HCT116 (cell line): ENCODE data around the gene ACOXL. TPM values are rescaled to one million over a fixed set of nuclear protein-coding genes. Genes with fewer than 3 reads are reported as not detected.

Source experiments
- ATAC-seq: fragments of 200-7000 bp; cut with Tn5 transposase; 2 replicates; pipeline ENCODE4 v1.9.1; 2020; ENCODE audit warnings: mild to moderate bottlenecking, moderate library complexity
- BruUV-seq: library from RNA; stranded (reverse); fragments of 400-500 nt; replicated peaks from 2 replicates; lab custom pipeline; 2021; lab: Mats Ljungman, UMichigan
- CTCF ChIA-PET: fragments of 300-600 bp; sonication (Branson Sonifier 250); formaldehyde crosslinking; loops from one replicate; lab custom pipeline; 2021; ENCODE audit warnings: antibody characterized with exemption; lab: Charles Lee
- POLR2A ChIA-PET: fragments of 300-600, 350-600 bp; sonication (Branson Sonifier 250); formaldehyde crosslinking; loops from one replicate; lab custom pipeline; 2021; ENCODE audit warnings: antibody characterized with exemption; lab: Charles Lee
- RAD21 ChIA-PET, 2 experiments: fragments of 300-600 bp; sonication (Branson Sonifier 250); formaldehyde crosslinking; loops; one replicate each; lab custom pipeline; 2023; ENCODE audit warnings: low total read pairs in 2 of 2; ENCODE audit not compliant: uncharacterized antibody in 2 of 2, unreplicated experiment in 2 of 2, low non-redundant PET in 1 of 2; lab: Charles Lee
- DNase-seq: peaks from one replicate; pipeline ENCODE4 v3.0.0-alpha.2; 2010; ENCODE audit warnings: low read depth, low spot score
- H2AFZ ChIP-seq: fragments of 200-600 bp; shearing (Covaris generic), sonication (generic); 2 replicates; pipeline ENCODE4 v1.6.1; 2017; ENCODE audit warnings: low read depth, mixed run types, mixed read lengths, antibody characterized with exemption, low read length; ENCODE audit not compliant: poor library complexity, severe bottlenecking
- H3K27ac ChIP-seq: 2 replicates; pipeline ENCODE4 v1.5.1; 2012; ENCODE audit warnings: low read depth, low read length
- H3K27me3 ChIP-seq: fragments of 200-600 bp; sonication (generic); 2 replicates; pipeline ENCODE4 v1.6.1; 2016; ENCODE audit warnings: mixed run types, low read length, mixed read lengths; ENCODE audit not compliant: insufficient read depth
- H3K36me3 ChIP-seq, 2 experiments: fragments of 200-500 bp in 1 of 2; fragments of 200-600 bp in 1 of 2; sonication (Bioruptor generic) in 1 of 2; sonication (generic) in 1 of 2; 2 replicates each; pipeline versions ENCODE4 v1.5.1 to v1.6.1; 2014 to 2016; ENCODE audit warnings: low read length in 2 of 2, inconsistent platforms in 1 of 2, mixed read lengths in 1 of 2, mixed run types in 1 of 2; ENCODE audit not compliant: insufficient read depth in 2 of 2, control insufficient read depth in 1 of 2
- H3K4me1 ChIP-seq, 2 experiments: fragments of 200-600 bp in 1 of 2; sonication (generic) in 1 of 2; 2 replicates each; pipeline versions ENCODE4 v1.5.1 to v1.6.1; 2012 to 2017; ENCODE audit warnings: low read length in 2 of 2, inconsistent platforms in 1 of 2, mild to moderate bottlenecking in 1 of 2, mixed read lengths in 1 of 2, mixed run types in 1 of 2, moderate library complexity in 1 of 2; ENCODE audit not compliant: insufficient read depth in 2 of 2, control insufficient read depth in 1 of 2
- H3K4me2 ChIP-seq: fragments of 200-600 bp; sonication (generic); 2 replicates; pipeline ENCODE4 v1.6.1; 2017; ENCODE audit warnings: mixed run types, low read length, mixed read lengths
- H3K4me3 ChIP-seq, 2 experiments: fragments of 200-600 bp in 1 of 2; sonication (generic) in 1 of 2; replicated peaks in 1 of 2; 2 replicates each; pipeline ENCODE4 v1.5.1; 2011 to 2016; ENCODE audit warnings: low read length in 2 of 2, control low read depth in 1 of 2, low read depth in 1 of 2, mild to moderate bottlenecking in 1 of 2, mixed read lengths in 1 of 2, mixed run types in 1 of 2
- H3K79me2 ChIP-seq: fragments of 200-600 bp; sonication (generic); 2 replicates; pipeline ENCODE4 v1.6.1; 2017; ENCODE audit warnings: mild to moderate bottlenecking, mixed run types, low read length, moderate library complexity, mixed read lengths; ENCODE audit not compliant: insufficient read depth
- H3K9ac ChIP-seq: fragments of 200-600 bp; sonication (generic); 2 replicates; pipeline ENCODE4 v1.6.1; 2016; ENCODE audit warnings: low read length, mixed read lengths
- H3K9me2 ChIP-seq: fragments of 200-600 bp; sonication (generic), shearing (Covaris generic); 2 replicates; pipeline ENCODE4 v1.6.1; 2017; ENCODE audit warnings: mixed run types, mild to moderate bottlenecking, moderate library complexity; ENCODE audit not compliant: insufficient read depth
- H3K9me3 ChIP-seq, 2 experiments: fragments of 200-500 bp in 1 of 2; fragments of 200-600 bp in 1 of 2; sonication (Bioruptor generic) in 1 of 2; sonication (generic) in 1 of 2; 2 replicates each; pipeline ENCODE4 v1.6.1; 2014 to 2017; ENCODE audit warnings: low read length in 2 of 2, mixed read lengths in 2 of 2, inconsistent platforms in 1 of 2, low read depth in 1 of 2, mild to moderate bottlenecking in 1 of 2, mixed run types in 1 of 2, moderate library complexity in 1 of 2; ENCODE audit not compliant: control insufficient read depth in 1 of 2, insufficient read depth in 1 of 2
- H4K20me1 ChIP-seq: fragments of 200-600 bp; sonication (generic), shearing (Covaris generic); 2 replicates; pipeline ENCODE4 v1.6.1; 2017; ENCODE audit warnings: mixed run types, mild to moderate bottlenecking, moderate library complexity; ENCODE audit not compliant: insufficient read depth
- CBX3 ChIP-seq: IDR thresholded peaks from 2 replicates; pipeline ENCODE4 v1.6.1; 2012; ENCODE audit warnings: low read depth
- CEBPB ChIP-seq: IDR thresholded peaks from 2 replicates; pipeline ENCODE4 v1.6.1; 2012; ENCODE audit warnings: low read depth
- ELF1 ChIP-seq: IDR thresholded peaks from 2 replicates; pipeline ENCODE4 v1.6.1; 2012; ENCODE audit warnings: low read depth, borderline replicate concordance
- EZH2 ChIP-seq: fragments of 200-600 bp; sonication (generic); IDR thresholded peaks from 2 replicates; pipeline ENCODE4 v1.6.1; 2017; ENCODE audit warnings: antibody characterized with exemption, mixed run types
- EZH2phosphoT487 ChIP-seq: fragments of 200-600 bp; IDR thresholded peaks from 2 replicates; pipeline ENCODE4 v1.6.1; 2018; ENCODE audit warnings: antibody characterized with exemption, borderline replicate concordance
- FOSL1 ChIP-seq: IDR thresholded peaks from 2 replicates; pipeline ENCODE4 v1.6.1; 2012; ENCODE audit warnings: low read depth
- JUND ChIP-seq: IDR thresholded peaks from 2 replicates; pipeline ENCODE4 v1.6.1; 2012
- POLR2A ChIP-seq: IDR thresholded peaks from 2 replicates; pipeline ENCODE4 v1.7.0; 2011; ENCODE audit warnings: borderline replicate concordance; ENCODE audit not compliant: insufficient read depth, insufficient read length; ENCODE audit errors: extremely low read depth
- RAD21 ChIP-seq: IDR thresholded peaks from 2 replicates; pipeline ENCODE4 v1.6.1; 2012; ENCODE audit warnings: low read depth, mild to moderate bottlenecking
- REST ChIP-seq: IDR thresholded peaks from 2 replicates; pipeline ENCODE4 v1.6.1; 2012; ENCODE audit warnings: low read depth
- SIN3A ChIP-seq: IDR thresholded peaks from 2 replicates; pipeline ENCODE4 v1.6.1; 2012; ENCODE audit warnings: low read depth
- SRF ChIP-seq: IDR thresholded peaks from 2 replicates; pipeline ENCODE4 v1.6.1; 2012; ENCODE audit warnings: low read depth
- YY1 ChIP-seq: IDR thresholded peaks from 2 replicates; pipeline ENCODE4 v1.6.1; 2011; ENCODE audit warnings: low read length, low read depth, moderate library complexity, mild to moderate bottlenecking; ENCODE audit not compliant: insufficient replicate concordance; ENCODE audit errors: extremely low read depth
- ZBTB33 ChIP-seq: IDR thresholded peaks from 2 replicates; pipeline ENCODE4 v1.6.1; 2011; ENCODE audit warnings: mild to moderate bottlenecking, low read length, moderate library complexity; ENCODE audit not compliant: insufficient replicate concordance; ENCODE audit errors: extremely low read depth
- ZFX ChIP-seq: fragments of 450-650 bp; IDR thresholded peaks from 2 replicates; pipeline ENCODE4 v1.6.1; 2017
- intact Hi-C: fragments of 100-400 bp; cut with micrococcal nuclease; formaldehyde crosslinking; loops from 2 replicates; pipeline ENCODE4 v1.10.0; 2022
- total RNA-seq: library from RNA; stranded (reverse); gene quantifications from one replicate; pipeline ENCODE4 v1.2.1, GENCODE V29; 2021; ENCODE audit not compliant: unreplicated experiment
- TF ChIP-seq, protein P1 (sequence below): IDR thresholded peaks from 2 replicates; pipeline ENCODE4 v1.6.1; 2012

ACOXL gene
- total RNA-seq, 1 experiment from 2014 or later: 5.5 TPM

GRCh38 chr2:110992886-110993285, 260.5 kb downstream of the ACOXL start (continued):
- no peak for TF ChIP-seq REST

DNA sequence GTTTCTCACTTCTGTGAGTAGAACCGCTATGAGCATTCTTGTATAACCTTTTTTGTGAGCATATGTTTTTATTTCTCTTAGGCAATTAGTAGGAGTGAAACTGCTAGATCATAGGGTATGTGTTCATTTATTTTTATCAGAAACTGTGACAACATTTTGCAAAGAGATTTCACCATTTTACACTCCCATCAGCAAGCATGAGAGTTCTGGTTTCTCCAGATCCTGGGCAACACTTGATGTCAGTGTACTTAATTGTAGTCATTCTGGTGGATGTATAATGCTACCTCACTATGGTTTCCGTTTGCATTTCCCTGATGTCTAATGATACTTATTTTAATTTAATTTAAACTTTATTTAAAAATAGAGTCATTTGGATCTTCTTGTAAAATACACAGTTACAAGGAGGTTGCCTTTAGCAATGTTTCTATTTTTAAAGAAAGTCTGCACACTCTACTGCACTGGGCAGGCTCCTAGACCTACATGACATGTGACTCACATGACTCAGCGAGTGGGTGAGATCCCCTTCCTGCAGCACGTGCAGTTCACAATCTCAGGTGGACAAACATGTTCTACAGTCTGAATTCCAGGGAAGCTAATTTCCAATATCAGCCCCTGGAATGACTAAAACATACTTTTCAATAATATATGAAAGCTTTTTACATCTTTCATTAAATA, 261.3 kb downstream of the ACOXL start:
- Histone ChIP-seq H3K79me2 (no peaks in the 10 kb centered on the region), H3K4me1 (peaks cover 4 to 6% of the 10 kb centered on the region in 2 experiments; a peak in 3 of 4 replicates), H3K4me2 (peak overlapping the region; percentile 32; the same call in 1 of the 2 replicates), H3K9me3 (no peaks in the 10 kb centered on the region), H3K4me3 (no peak overlapping the region), H3K27ac (no peak overlapping the region), H3K36me3 (no peaks in the 10 kb centered on the region), H3K9me2 (no peaks in the 10 kb centered on the region), H3K27me3 (no peaks in the 10 kb centered on the region), H2AFZ (no peak overlapping the region), H3K9ac (no peak overlapping the region), H4K20me1 (no peaks in the 10 kb centered on the region)
- ChIA-PET RAD21 (no interaction called here), POLR2A (no interaction called here), CTCF (no interaction called here)
- ATAC-seq (peak; percentile 53; the same call in 1 of the 2 replicates), DNase-seq (no peak)
- intact Hi-C loops: no loop called here
- no TSS peak for BruUV-seq
- peak; percentile 25; the same call in 1 of the 2 replicates for TF ChIP-seq FOSL1
- TF ChIP-seq EZH2: no peak
- no peak for TF ChIP-seq JUND
- no peak for TF ChIP-seq EZH2phosphoT487
- no peak for TF ChIP-seq CBX3
- TF ChIP-seq RAD21: no peak
- TF ChIP-seq, protein P1, sequence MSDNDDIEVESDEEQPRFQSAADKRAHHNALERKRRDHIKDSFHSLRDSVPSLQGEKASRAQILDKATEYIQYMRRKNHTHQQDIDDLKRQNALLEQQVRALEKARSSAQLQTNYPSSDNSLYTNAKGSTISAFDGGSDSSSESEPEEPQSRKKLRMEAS: peak; percentile 60
- TF ChIP-seq SRF: no peak
- no peak for TF ChIP-seq YY1
- no peak for TF ChIP-seq ZBTB33
- no peak for TF ChIP-seq SIN3A
- TF ChIP-seq REST: no peak
- TF ChIP-seq CEBPB: no peak
- no peak for TF ChIP-seq ELF1
- TF ChIP-seq POLR2A: no peak
- no peak for TF ChIP-seq ZFX
